Endothelial cell of coronary artery (primary cell): ENCODE results near the gene PSMC6. TPM values are rescaled to one million over a fixed set of nuclear protein-coding genes. Genes with fewer than 3 reads are reported as not detected.

Experiments
- total RNA-seq: library from RNA; depleted of rRNA; stranded (reverse); fragments of >200 nt; gene quantifications from 2 replicates; pipeline ENCODE4 v1.2.3, GENCODE V29; 2014

The PSMC6 gene
- 100 and 101 TPM in 2 replicates for total RNA-seq

DNA sequence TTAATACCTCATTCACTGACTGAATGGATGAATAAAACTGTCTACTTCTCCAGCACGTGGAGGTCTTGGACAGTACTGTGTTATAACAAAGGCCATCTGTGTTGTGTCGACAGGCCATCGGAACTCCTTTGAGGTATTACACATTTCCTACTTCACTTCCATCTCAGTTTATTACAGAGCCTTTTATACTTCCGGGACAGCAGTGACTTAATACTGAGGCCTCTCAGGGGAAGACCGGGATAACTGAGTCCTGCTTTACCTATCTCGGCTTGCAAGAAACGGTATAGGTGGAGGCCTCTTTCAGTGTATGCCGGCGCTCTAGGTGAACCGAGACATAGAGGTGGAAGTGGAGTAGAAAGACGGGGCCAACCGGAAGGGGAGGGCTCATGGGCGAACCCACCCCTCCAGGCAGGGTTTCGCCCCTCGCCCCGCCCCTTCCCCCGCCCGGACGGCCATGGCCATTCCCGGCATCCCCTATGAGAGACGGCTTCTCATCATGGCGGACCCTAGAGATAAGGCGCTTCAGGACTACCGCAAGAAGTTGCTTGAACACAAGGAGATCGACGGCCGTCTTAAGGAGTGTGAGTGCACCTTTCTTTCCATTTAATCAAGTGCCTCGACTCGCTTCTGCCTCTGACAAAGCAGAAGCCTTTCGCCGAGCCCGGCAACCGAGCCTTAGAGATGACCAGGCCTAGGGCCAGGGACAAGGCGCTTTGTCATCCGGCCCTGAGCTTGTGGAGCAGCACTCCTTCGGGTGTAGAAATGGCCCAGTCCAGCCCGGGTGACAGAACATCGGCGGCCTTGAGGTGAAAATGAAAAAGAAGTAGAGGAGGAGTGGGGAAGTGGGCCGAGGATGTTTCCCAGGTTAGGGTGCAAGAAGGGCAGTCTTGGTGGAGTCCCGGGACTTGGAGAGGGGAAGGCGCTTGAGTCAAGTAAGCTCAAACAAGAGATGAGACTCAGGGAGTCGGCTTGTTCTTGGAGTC lies at the start of gene PSMC6:
PSMC6 (plus strand) TSS at position 477 of the 983 bp plus-strand sequence; CDS start at position 497, 20 bp downstream.

DNA sequence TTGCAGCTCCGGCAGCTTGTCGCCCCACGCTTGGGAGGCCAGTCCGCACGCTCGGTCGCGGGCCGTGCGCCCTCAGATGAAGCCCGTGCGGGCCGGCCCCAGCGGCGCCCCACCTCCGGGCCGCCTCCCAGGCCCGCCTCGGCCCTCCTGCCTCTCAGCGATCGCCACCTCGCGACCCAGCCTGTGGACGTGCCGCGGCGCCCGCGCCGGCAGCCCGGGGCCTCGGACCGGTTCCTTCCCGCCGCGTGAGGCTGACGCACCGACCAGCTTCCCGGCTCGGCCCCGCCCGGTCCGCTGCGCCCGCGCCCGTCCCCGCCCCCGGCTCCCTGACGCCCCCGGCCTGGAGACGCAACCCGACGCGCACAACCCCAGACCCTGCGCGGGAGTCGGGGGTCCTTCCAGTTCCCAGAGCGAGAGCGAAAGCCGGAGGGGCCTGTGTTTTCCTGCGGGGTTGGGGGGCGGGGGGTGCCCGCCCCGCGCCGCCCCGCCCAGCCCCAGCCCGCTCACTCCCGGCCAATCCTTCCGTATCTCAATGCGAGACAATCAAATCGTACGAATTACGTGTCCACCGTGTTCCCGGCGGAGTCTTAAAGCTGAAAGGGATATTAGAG lies 11.4 kb upstream of the PSMC6 start, which contains the start of gene ERO1A:
ERO1A (minus strand) TSS at position 78 of the 611 bp plus-strand sequence; CDS start at position 1, 77 bp downstream.

DNA sequence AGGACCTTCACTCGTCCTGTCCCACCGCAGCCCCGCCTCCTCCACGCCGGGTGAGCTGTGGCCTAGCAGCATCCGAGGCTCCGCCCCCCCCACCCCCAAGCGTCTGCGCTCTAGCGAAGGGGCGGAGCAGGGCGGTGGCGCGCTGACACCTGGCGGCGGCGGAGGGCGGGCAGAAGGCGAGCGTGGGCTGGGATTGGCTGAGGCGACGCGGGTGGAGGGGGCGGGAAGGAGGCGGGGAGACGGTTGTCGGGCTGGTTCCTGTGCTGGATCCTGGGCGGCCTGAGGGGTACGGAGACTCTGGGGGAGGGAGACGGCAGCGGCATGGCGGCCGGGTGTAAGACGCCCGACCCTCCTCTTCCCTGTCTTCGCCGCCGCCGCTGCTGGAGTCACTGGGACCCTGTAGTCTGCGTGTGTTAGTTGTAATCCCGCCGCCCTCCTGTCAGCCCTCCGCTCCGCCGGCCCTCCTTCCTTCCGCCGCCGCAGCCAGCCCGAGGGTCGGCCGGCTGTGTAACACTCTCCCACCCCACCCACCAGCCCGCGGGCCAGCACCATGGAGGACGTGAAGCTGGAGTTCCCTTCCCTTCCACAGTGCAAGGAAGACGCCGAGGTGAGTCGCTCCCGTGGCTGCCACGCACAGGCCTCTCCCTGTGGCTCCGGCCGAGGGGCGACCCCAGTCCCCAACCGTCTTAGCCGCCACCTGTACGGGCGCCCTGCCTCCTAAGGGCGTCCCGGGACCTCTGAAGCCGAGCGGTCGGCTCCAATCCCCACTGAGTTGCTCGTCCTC lies 23.1 kb downstream of the PSMC6 start, which contains the start of gene STYX:
STYX (plus strand) TSS at position 242 of the 784 bp plus-strand sequence; CDS start at position 551, 309 bp downstream.

Other genes with a start within 250 kb of the PSMC6 start
- 2.5 and 3.3 TPM in 2 replicates for gene TXNDC16, start 154.7 kb upstream of the PSMC6 start, total RNA-seq
- 0.45 and 0.94 TPM in 2 replicates for gene GPR137C, start 154.4 kb upstream of the PSMC6 start, total RNA-seq
- gene ERO1A, start 11.6 kb upstream of the PSMC6 start, total RNA-seq: 29.6 and 67.1 TPM in 2 replicates
- gene STYX, start 23.0 kb downstream of the PSMC6 start, total RNA-seq: 12.8 and 14.8 TPM in 2 replicates
- gene GNPNAT1, start 84.4 kb downstream of the PSMC6 start, total RNA-seq: 30.0 and 36.6 TPM in 2 replicates
- gene FERMT2, start 243.8 kb downstream of the PSMC6 start, total RNA-seq: 91.8 and 134 TPM in 2 replicates